Middle frontal gyrus (tissue), 1 donor: ENCODE data around the gene NHLRC3.
"Not testable (repeated sequence)": the region's sequence is repeated elsewhere in the genome, so short reads cannot be mapped to it uniquely, and the experiment has no call there.

Experiments used
- DNase-seq: peaks from one replicate; pipeline ENCODE4 v3.0.0-alpha.2; 2015; ENCODE audit warnings: low spot score; ENCODE audit errors: extremely low spot score

Gene NHLRC3

DNA sequence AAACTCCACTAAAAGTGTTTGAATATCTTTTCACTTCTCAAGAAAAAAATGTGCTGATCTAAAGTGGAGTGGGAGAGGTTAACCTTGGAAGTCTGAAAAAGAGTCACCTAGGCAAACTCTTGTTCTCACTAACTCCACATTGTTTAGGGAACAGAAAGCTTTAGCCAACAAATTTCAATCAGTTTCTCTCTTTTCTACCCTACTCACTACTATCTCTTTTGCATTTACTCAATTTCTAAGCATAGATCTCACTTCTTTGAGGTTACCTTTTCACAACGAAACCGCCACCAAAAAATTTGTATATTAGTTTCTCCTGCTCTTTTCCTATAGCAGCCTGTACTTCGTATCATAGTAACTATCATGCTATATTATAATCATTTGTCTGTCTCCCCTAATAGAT, 6.3 kb downstream of the NHLRC3 start:
- DNase-seq: no peak

DNA sequence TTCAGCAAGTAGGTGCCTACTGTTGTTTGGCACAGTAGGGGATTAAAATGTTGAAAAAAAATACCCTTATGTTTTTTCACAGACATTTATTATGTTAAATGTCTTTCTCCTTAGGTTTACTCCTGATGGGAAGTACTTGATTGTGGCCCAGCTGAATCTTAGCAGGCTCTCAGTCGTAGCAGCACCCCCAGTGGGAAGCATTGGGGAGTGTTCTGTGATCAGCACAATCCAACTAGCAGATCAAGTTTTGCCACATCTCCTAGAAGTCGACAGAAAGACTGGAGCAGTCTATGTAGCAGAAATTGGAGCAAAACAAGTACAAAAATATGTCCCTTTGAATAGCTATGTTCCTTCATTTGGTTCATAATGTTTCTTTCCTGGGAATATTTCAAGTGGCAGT, 9.3 kb downstream of the NHLRC3 start:
- no peak for DNase-seq

DNA sequence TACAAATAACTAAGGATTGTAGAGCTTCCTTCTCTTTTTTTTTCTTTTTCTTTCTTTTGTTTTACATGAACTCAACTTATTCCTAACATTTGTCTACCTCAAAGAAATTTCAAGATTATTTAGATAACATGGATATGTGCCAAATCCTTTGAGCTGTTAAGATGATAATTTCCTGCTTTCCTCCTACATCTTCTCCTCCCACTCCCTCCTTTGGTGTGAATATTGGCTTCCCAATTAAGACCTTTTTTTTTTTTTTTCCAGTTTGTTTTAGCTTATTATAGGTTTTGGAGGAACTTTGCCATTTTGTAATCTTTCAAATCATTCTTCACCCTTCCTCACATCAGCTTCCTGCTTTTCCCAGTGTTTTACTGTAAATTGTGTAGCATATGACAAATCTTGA, 10.6 kb downstream of the NHLRC3 start:
- DNase-seq: no peak

DNA sequence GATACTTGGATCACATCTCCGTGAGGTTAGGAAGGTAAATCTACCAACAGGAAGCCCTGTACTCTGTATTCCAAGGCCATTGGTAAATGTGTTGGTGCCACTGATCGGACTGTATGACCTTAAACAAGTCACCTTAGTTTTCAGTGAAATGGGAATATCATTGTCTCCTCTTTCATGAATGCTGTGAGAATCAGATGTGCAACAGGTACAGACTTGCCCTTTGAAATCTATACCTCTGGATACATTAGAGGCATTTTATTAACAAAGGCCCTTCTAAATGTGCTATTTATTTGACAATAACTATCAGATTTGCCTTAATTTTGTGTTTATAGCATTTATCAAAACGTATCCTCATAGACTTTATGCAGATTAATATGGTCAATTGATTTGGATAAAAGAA, 11.0 kb downstream of the NHLRC3 start:
- DNase-seq: no peak

DNA sequence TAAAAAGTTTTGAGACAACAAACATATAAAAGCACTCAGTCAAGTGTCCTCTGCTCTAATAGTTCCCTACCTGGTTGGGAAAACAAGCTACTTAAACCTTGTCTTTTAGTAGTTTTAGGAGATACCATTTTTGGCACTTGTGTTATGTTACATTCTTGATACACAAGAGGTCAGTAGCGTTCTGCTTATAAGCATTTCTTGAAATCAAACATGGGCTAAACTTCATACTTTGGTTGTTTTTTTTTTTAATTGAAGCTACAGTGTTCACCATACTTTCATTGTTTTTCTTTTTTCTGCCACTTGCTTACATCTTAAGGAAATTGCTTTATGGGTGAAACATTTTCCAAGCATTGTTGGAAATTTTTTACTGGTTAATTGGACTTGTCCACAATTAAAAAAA, 12.9 kb downstream of the NHLRC3 start:
- DNase-seq: no peak

DNA sequence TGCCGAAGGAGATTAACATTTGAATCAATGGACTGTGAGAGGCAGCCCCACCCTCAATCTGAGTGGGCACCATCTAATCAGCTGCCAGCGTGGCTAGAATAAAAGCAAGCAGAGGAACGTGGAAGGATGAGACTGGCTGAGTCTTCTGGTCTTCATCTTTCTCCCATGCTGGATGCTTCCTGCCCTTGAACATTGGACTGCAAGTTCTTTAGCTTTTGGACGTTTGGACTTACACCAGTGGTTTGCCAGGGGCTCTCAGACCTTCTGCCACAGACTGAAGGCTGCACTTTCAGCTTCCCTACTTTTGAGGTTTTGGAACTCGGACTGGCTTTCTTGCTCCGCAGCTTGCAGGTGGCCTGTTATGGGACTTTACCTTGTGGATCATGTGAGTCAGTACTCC, 14.7 kb downstream of the NHLRC3 start:
- no peak for DNase-seq

DNA sequence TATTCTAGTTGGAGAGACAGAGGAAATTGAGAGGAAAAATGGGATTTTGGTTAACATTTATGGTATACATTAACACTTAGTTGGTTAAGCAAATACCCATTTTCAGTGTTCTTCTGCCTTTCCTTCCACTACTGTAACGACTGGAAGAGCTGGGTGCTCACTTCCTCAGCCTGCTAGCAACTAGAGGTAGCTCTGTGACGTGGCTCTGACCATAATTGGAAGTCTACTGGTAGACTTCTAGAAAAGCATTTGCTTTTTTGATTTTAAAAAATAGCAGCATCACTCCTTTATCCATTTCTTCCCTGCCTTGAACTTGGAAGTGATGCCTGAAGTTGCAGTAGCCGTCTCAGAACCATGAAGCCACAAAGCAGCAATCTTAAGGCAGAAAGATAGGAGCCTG, 15.9 kb downstream of the NHLRC3 start:
- no peak for DNase-seq

DNA sequence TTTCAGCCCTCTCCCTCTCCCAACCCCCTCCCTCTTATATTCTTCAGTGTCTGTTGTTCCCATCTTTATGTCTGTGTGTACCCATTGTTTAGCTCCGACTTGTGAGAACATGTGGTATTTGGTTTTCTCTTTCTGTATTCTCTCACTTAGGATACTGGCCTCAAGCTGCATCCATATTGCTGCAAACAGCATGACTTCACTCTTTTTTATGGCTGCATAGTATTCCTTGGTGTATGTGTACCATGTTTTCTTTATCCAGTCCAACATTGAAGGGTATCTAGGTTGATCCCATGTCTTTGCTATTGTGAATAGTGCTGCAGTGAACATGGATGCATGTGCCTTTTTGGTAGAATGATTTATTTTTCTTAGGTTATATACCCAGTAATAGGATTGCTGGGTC, 17.8 kb downstream of the NHLRC3 start:
- no peak for DNase-seq

DNA sequence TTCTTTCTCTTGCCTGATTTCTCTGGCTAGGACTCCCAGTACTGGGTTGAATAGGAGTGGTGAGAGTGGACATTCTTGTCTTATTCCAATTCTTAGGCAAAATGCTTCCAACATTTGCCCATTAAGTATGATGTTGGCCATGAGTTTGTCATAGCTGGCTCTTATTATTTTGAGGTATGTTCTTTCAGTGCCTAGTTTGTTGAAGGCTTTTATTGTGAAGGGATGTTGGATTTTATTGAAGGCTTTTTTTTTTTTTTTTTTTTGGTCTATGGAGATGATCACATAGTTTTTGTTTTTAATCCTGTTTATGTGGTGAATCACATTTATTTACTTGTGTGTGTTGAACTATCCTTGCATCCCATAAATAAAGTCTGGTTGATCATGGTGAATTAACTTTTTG, 19.8 kb downstream of the NHLRC3 start:
- no peak for DNase-seq

DNA sequence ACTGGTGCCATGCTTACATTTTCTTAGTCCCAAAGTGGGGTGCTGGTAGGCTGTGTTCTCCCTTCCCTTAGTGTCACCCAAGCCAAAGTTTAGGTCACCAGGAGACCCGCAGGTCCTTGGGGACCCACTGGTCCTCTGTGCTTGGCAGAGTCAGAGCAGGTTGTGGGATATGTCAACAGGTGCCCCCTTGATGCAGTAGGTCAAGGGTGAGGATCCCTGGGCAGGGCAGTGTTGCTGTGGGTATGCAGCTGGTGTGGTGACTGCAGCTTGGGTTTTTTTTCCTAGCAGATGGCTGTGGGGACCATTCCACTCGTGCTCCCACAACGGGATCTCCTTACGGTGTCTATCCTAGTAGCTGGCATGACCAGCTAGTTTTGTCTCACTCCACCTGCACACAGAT, 23.7 kb downstream of the NHLRC3 start:
- DNase-seq: no peak

DNA sequence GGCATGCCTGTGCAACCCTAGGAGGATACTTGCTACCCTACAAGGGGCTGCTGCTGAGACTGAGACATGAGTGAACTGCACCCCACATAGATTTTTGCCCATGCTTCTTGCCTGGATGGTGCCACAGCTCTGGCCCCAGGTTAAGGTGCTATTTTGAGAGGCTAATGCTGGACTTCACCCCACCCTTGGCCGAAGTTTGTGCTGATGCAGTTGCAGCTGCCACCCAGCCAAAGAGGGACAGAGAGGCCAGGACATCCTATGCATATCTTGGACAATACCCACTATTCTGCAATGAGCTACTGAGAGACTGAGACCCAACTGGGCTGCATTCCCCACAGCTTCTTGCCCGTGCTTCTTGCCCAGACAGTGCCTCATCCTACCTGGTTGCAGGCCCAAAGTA, 34.6 kb downstream of the NHLRC3 start:
- no peak for DNase-seq

DNA sequence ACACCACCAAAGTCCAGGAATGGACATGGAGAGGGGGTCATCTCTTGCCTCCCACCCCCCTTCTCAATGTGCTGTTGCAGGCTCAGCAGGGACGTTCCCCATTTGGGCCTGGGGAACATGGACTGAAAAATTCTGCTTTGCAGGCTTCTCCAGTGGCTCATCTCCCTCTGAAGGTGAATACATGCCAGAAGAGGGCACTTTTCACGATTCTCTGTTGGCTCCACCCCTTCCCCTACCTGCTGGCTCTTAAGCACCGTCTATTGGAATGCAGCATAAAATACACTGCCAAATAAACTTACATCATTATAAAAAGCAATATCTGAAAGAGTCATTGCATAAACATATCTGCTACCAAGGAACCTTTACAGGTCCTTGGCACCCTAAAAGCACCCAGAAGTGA, 35.7 kb downstream of the NHLRC3 start:
- no peak for DNase-seq

DNA sequence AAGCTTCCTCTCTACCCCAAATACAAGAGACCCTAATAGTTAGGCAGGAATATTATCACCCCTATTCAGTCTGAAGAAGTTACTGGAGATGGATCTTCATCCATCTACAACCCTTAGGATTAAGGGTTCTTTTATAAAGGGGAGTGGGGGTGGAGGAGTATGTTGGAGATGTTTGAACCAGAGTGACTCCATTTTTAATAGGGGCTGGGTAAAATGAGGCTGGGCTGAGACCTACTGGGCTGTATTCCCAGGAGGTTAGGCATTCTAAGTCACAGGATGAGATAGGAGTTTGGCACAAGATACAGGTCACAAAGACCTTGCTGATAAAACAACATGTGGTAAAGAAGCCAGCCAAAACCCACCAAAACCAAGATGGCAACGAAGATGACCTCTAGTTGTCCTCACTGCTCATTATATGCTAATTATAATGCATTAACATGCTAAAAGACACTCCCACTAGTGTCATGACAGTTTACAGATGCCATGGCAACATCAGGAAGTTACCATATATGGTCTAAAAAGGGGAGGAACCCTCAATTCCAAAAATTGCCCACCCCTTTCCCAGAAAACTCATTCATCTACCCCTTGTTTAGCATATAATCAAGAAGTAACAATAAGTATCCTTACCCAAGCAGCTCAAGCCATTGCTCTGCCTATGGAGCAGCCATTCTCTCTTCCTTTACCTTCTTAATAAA, 48.1 kb downstream of the NHLRC3 start:
- DNase-seq: not testable (repeated sequence)

DNA sequence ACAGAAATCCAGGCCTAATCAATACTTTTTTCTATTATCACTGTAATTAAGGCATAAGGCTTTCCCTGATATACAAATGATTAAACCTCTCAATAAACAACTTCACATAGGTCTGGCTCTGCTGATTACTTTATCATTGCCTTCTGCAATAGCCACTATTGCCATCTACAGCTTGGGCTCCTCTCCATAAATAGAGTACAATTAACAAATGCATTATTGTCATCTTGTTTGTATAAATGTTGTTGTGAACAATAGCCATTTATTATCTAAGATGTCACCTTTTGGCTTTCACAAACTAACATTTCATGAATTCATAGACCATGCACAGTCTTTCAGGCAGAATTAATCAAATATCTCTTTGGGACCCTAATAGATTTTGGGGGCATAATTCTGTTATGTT, 53.3 kb downstream of the NHLRC3 start:
- no peak for DNase-seq

DNA sequence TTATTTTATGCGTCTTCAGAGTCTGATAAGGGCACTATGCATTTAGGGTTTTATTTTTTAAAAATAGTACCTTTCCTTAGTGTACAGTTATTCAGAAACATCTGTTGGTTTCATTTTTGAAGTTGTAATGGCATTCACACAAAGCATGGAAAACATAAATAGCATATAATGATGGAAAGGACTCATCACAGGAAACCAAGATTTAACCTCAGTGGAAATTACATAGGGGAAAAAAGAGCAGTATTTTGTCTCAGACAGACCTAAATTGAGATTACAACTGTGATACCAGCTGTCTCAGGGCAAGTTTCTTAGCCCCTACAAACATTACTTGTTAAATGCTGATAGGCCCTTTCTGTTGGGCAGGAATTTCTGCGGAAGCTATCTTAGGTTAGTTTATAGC, 57.2 kb downstream of the NHLRC3 start:
- DNase-seq: no peak

DNA sequence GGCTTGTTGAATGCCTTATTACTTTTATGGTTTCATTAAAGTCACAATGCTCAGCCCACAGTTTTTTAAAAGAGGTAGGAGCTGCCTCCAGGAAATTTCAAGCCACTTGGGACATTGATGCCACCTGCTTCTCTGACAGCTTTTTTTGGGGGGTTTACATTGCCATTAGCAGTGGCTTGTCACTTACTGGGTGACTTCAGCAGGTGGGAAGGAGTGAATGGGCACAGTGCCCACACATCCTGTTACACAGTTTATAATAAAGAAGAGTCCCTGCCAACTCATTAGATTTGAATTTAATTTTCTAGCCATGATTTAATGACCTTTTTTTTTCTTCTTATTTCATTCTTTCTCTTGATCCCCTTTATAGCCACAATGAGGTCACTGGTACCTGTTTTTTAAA, 61.0 kb downstream of the NHLRC3 start:
- no peak for DNase-seq
